ENCODE measurements around the gene KIF6.
"Not testable (repeated sequence)": the region's sequence is repeated elsewhere in the genome, so short reads cannot be mapped to it uniquely, and the experiment has no call there.

KIF6 gene

GRCh38 chr6:39724787-39725631 is at the start of gene KIF6:
Gene KIF6 (minus strand): TSS chr6:39725408. CDS start chr6:39725310, 98 bp downstream.
- DNase-seq (ENCODE audit: low spot score): peak; percentile 80

DNA sequence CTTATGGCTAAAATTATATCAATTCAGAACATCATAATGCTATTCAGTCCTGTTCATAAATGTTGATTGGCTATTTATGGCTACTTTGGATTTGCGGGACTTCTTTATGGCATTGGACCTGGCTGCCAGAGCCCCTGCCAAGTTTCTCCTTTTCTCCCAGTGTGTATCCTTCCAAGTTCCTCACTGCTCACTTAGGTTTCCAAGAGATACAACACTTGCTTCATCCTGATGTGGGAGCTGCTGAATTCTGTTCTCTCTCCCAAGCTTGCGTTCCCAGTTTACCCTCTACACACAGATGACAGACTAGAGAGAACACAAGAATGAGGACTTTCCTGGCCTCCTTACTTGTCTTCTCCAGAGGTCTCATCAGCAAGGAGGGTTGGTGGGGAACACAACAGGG is 48.6 kb upstream of the KIF6 start:
- no peak for DNase-seq (ENCODE audit: low spot score)

DNA sequence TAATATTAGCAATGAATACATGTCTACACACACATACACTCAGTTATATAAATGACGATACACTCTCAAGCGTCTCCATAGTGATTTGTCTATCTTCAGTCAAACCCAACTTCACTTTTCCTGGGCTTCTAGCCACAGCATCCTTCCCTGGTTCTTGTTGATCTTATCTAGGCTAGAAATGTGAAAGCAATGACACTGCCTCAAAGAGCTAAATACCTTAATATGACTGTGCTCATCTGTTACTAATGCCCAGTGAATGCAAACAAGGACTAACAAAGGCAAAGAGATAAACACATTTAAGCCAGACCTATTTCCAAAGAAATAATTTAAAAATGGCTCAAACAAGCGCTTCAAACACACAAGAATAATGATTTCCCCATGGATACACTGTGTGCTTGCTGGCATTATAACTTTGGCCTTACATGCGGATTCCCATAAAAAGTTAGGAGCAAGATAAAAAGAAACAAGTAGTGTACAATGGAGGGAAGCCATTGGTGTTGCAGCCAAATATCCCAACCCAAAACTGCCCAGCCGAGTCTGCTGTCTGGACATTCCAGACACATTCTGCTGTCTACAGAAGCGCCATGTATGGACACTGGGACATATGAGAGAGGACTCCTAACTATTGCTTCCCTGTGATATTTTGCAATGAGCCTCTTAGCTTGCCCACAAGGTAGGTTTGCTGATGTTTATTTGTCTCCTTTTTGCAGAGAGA is 47.5 kb upstream of the KIF6 start:
- DNase-seq (ENCODE audit: low spot score): no peak

- no peak for DNase-seq (ENCODE audit: low spot score)
These were observed 45.2 kb upstream of the KIF6 start for GRCh38 chr6:39770446-39770845.

DNA sequence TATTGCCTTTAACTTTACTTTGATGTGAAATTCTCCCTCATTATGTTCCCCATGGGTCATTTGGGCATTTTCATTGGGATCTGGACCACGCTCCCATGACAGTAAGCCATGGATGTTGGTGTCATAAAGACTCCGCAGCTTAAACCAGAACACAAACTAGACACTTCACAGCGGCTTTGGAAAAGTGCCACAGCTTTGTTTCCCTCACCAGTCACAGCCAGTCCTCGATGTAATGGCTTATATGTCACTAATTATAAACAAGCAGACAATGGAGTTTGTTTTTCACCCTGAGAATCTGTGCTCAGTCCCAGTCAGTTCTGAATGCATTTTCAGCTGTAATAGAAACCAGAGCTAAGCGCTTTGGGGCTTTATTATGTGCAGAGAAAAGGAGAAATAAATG is 43.8 kb upstream of the KIF6 start:
- DNase-seq (ENCODE audit: low spot score): no peak

DNA sequence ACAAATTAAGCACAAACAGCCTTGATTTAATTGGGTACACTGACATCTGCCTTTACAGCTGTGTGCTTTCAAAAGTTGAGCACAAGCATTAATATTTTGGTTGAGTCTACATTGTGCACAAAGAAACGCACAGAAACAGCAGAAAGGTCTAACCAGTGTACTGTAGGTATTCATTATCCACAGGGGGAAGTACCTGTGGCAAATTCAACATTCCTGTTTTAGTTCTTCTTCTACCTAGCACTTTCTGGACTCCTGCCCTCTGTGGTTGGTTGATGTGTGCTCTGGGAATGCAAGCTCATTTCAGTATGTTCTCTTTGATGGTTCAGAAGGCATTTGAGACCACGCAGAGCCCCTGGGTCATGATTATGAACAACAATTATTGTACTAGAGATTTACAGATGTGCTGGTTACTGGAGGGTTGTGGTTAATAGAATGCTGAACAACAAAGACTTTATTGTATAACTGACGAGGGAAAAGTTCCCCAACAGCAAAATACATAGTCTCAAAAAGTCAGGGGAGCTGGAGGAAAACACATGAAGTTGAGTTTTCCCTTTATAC is 40.4 kb upstream of the KIF6 start:
- no peak for DNase-seq (ENCODE audit: low spot score)

DNA sequence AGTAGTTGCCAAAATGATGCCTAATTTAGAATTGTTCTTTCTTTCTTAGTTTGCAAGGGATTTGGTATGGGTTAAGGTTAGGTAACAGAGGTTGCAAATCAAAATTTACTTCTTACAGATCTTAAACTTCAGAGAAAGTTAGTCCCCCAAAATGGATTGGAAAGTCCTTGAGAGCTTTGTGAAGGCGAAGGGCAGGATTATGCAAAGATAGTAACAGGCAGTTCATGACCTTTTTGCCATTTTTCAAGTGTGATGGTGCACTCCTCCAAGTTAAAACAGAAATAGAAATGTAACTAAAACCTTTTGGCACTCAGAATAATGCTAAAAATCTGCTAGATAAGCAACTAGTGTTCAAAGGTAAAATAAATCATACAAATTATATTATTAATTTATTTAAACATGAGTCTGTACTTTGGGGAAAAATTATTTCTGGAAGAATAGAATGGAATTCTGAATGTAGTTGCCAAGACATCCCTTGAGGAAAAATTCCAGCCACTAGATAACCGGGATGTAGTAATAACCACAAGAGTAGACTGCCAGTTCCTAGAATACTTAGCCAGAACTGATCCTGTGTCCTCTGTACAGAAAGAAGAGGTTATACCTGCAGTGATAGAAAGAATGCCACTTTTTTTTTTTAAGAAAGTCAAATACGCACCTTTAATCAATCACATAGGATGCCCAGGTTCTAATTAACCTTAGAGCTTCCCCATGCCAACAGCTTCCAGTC is 35.2 kb upstream of the KIF6 start:
- no peak for DNase-seq (ENCODE audit: low spot score)

DNA sequence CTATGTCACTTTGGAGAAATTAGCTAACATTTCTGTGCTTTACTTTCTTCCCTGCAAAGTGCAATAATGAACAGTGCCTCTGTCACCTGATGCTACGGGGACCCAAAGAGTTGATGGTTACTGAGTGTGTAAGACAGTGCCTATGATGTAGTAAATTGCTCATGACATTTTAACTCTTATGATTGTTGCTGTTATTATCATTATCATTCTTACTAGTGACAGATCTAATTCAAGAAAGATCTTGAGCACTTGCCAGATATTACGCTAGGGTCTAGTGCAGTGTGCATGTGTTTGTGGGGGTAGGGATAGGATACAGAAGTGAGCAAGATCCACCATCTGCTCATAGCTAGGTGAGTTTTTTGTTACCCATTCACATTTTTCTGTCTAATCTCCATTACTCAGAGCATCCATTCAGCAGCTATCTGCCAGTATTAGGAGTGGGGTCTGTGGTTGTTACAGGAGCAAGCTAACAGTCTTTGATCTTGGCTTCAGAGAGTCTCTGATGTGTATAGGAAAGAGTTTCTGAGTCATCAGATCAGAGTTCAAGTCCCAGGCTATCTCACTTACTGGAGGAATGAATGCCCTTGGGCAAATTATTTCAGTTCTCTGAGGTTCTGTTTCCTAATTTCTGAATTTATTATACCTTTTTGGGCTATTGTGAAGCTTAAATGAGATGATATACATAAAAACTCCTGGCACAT is 33.8 kb upstream of the KIF6 start:
- DNase-seq (ENCODE audit: low spot score): no peak

DNA sequence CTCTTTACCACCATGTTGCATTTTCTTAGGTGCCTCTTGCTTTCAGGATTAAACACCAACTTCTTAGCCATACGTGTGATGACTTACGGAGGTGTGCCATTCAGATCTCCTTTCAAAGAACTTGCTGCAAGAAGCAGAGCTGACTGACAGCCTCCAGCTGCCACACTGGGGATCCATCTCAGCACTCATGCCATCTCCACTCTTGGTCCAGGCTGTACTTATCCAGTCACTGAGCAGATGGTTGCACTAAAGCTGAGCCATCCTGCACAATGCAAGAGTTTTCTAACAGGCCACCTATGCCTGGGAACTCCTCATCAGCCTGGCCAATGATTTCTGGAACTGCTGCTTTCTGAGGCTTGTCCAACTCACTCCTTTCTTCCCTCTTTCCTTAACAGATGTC is 31.4 kb upstream of the KIF6 start:
- DNase-seq (ENCODE audit: low spot score): no peak

DNA sequence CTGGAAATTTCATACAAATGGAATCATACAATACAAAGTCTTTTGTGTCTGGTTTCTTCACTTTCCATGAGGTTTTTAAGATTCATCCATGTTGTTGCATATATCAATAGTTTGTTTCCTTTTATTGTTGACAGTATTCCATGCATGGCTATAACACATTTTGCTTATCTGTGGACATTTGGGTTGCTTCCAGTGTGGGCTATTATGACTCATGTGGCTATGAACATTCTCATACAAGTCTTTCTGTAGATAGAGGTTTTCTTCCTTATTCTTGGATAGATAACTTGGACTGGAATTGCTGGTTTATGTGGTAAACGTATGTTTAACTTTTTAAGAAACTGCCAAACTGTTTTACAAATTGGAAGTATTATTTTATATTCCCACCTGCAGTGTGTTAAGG is 30.0 kb upstream of the KIF6 start:
- DNase-seq (ENCODE audit: low spot score): no peak

DNA sequence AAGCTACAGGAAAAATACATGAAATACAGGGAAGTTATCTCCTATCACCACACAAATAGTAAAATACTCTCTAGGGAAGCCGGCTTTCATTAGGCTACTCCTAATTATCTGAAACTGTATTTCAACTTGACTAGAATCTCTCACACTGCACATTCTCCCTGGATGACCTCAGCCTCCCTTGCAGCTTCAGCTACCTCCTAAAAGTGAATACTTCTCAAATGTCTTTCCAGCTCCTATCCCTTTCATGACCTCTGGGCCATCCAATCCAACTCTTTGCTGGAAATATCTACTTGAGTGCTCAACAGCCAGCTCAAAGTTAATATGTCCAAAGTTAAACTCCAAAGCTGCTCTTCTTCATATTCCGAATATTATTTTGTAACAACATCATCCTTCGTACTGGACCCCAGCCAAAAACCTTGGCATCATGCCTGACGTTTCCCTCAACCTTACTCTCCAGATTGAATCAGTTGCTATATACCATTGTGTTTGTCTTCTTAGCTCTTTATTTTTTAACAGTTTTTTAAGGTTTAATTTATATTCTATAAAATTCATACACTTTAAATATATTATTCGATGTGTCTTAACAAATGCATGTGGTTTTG is 29.4 kb upstream of the KIF6 start:
- DNase-seq (ENCODE audit: low spot score): no peak

- DNase-seq (ENCODE audit: low spot score): no peak
These were observed 28.5 kb upstream of the KIF6 start for GRCh38 chr6:39753725-39754045.

- no peak for DNase-seq (ENCODE audit: low spot score)
These were observed 27.9 kb upstream of the KIF6 start for GRCh38 chr6:39752835-39753724.

GRCh38 chr6:39746795-39747194 is 21.6 kb upstream of the KIF6 start:
- DNase-seq (ENCODE audit: low spot score): no peak

DNA sequence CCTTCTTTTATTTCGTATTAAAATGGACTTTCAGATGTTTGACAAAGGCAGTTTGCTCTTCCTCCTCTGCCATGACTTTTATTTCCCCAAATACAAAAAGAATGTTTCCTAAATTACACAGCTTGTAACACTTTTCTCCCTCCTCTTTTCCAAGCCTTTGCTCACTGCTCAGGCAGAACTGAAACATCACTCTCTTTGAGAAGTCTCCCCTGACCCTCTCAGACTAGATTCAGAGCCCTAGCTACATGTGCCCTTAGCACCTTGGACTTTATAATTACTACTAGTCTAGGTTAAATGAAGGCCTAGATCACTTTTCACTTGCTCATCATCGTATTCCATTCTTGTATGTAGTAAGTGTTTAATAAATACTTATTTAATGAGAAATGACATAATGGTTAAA is 8.5 kb upstream of the KIF6 start:
- DNase-seq (ENCODE audit: low spot score): no peak

- DNase-seq (ENCODE audit: low spot score): no peak
These were observed 6.4 kb upstream of the KIF6 start for GRCh38 chr6:39731565-39731964.

DNA sequence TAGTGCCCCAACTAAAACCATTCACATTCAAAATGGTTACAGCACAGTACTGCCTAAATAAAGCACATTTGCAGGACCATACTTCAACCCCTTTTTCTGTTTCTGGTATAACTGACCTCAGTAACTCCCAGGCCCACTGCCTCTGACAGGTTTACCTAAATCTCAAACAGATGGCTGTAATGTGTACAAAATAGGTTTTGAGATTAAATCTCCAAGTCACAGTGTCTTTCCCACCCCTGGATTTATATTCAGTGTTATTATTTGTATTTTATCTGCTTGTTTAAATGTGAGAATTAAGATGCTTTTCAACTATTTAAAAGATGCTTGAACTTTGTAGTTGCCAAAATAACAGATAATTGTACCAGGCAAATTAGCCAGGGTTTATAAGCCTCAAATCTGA is 4.7 kb upstream of the KIF6 start:
- no peak for DNase-seq (ENCODE audit: low spot score)

GRCh38 chr6:39725632-39725997 is 407 bp upstream of the KIF6 start:
- no peak for DNase-seq (ENCODE audit: low spot score)

DNA sequence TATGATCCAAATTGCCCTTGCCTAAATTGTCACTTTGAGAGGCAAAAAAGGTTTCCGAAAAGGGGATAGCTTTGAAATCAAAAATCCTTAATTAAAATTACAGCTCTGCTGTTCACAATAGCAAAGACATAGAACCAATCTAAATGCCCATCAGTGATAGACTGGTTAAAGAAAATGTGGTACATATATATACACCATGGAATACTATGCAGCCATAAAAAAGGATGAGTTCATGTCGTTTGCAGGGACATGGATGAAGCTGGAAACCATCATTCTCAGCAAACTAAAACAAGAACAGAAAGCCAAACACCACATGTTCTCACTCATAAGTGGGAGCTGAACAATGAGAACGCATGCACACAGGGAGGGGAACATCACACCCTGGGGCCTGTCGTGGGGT is 1.9 kb downstream of the KIF6 start:
- DNase-seq (ENCODE audit: low spot score): not testable (repeated sequence)

- DNase-seq (ENCODE audit: low spot score): no peak
These were observed 10.4 kb downstream of the KIF6 start for GRCh38 chr6:39714802-39715201.

All from CD4-positive, alpha-beta T cell treated with Interleukin-6 at 100 ng/mL for 8 hours (primary cell).